BLaER1 treated with 17β-estradiol and CSF1 and Interleukin-3, amounts not matched to agents 10 nM and 100 nM (cell line): ENCODE data around the gene TNN.
A peak's percentile ranks its signal among the peaks of the same experiment; 100 is the strongest.

Experiments used
- H3K27ac ChIP-seq, 11 experiments: shearing (Covaris generic); formaldehyde crosslinking; 2 replicates each; pipeline ENCODE4 v1.8.1; 2022
- H3K27me3 ChIP-seq, 11 experiments: shearing (Covaris generic); formaldehyde crosslinking; 2 replicates each; pipeline ENCODE4 v1.8.1; 2022
- H3K36me3 ChIP-seq, 11 experiments: shearing (Covaris generic); formaldehyde crosslinking; 2 replicates each; pipeline ENCODE4 v1.8.1; 2022
- H3K4me1 ChIP-seq, 10 experiments: shearing (Covaris generic); formaldehyde crosslinking; 2 replicates each; pipeline ENCODE4 v1.8.1; 2022
- H3K4me2 ChIP-seq, 11 experiments: shearing (Covaris generic); formaldehyde crosslinking; 2 replicates each; pipeline ENCODE4 v1.8.1; 2022
- H3K4me3 ChIP-seq, 10 experiments: shearing (Covaris generic); formaldehyde crosslinking; 2 replicates each; pipeline ENCODE4 v1.8.1; 2022
- H3K9ac ChIP-seq, 11 experiments: shearing (Covaris generic); formaldehyde crosslinking; 2 replicates each; pipeline ENCODE4 v1.8.1; 2022
- H3K9me3 ChIP-seq, 11 experiments: shearing (Covaris generic); formaldehyde crosslinking; replicated peaks in 1 of 11; 2 replicates each; pipeline ENCODE4 v1.8.1; 2022
- H4K20me1 ChIP-seq, 11 experiments: shearing (Covaris generic); formaldehyde crosslinking; 2 replicates each; pipeline ENCODE4 v1.8.1; 2022
- Cebpa-rat ChIP-seq, 11 experiments: shearing (Covaris generic); IDR thresholded peaks; 2 replicates each; pipeline ENCODE4 v1.8.1; 2022

The TNN gene

DNA sequence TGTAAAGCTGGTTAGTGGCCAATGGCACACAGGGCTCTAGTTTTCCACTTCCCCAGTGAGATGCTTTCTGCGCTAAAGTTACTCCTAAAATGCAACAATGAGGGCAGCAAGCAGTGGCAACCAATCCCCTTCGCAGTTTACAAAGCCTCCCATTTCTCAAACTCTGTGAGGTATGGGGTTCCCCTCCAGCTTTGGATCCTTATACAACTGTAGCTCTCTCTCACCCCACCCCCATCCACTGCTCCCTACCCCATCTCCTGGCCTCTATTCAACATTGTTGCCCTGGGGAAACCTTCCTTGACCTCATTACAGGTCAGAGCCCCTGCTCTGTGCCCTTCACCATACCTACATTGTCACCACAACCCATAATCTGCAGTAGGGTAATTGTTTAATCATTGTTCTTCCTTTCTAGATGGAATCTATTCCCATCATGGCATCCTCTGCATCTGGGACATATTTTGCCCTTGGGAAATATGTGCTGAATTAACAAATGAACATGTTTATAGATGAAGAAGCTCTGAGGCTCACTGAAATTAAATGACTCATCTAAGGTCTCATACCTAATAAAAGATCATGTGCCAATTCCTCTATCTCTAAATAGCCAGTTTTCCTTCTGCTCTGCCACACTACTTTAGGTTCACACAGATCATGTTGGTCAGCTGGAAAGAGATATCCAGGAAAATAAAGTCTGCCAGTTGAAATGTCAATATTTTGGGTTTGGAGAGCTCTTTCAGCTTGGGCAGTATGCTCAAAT is 112.4 kb downstream of the TNN start:
- 0 out of 22 replicates have a peak, but pooled peaks cover 0 to 5% (median 0%) of the 10 kb centered on the region in 11 experiments for H3K9me3 ChIP-seq
- H4K20me1 ChIP-seq, result no peaks in the 10 kb centered on the region; a peak in 2 of 22 replicates
- peak overlapping the region in 10 of 11 experiments; percentile 6 to 65 (median 42); a peak in 20 of 22 replicates for H3K4me2 ChIP-seq
- peaks cover 6 to 43% (median 19%) of the 10 kb centered on the region in 10 experiments; a peak in 18 of 20 replicates for H3K4me1 ChIP-seq
- H3K4me3 ChIP-seq, result no peak overlapping the region
- peaks cover 8 to 55% (median 34%) of the 10 kb centered on the region in 11 experiments; a peak in 20 of 22 replicates for H3K36me3 ChIP-seq
- H3K27ac ChIP-seq, result no peak overlapping the region
- no peaks in the 10 kb centered on the region for H3K27me3 ChIP-seq
- TF ChIP-seq Cebpa-rat (IDR thresholded peaks at IDR 0.05), result no peak
- H3K9ac ChIP-seq, result no peak overlapping the region

DNA sequence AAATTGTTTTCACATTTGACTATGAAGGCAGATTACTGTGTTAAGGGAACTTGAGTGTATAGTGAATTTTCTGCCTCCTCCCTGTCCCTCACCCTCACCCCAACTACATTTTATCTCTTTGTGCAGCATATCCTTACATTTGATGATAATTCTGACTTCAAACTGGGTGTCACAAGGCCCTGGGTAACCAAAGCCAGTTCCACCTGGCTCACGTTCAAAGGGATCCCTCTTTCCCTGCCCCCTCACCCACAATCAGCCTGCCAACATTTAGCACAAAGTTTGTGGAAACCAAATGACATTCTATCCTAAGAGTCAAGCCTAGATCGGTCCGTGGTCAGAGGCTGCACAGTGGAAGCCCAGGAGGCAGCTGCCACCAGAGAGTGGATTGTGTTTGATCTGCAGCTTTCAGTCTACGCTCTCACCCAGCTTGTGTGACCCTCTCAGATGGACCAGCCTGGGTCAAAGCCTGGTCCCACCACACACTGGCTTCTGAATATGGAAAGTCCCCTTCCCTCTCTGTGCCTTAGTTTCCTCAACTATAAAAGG is 114.6 kb downstream of the TNN start:
- Histone ChIP-seq H3K9me3 (no peaks in the 10 kb centered on the region), H3K4me3 (no peak overlapping the region), H3K4me2 (no peak overlapping the region), H3K27me3 (no peaks in the 10 kb centered on the region), H3K9ac (no peak overlapping the region), H3K4me1 (peaks cover 14 to 52% (median 23%) of the 10 kb centered on the region in 10 experiments; a peak in 19 of 20 replicates), H4K20me1 (no peaks in the 10 kb centered on the region; a peak in 2 of 22 replicates), H3K36me3 (peaks cover 6 to 53% (median 18%) of the 10 kb centered on the region in 11 experiments; a peak in 21 of 22 replicates), H3K27ac (no peak overlapping the region)
- no peak for TF ChIP-seq Cebpa-rat (IDR thresholded peaks at IDR 0.05)

DNA sequence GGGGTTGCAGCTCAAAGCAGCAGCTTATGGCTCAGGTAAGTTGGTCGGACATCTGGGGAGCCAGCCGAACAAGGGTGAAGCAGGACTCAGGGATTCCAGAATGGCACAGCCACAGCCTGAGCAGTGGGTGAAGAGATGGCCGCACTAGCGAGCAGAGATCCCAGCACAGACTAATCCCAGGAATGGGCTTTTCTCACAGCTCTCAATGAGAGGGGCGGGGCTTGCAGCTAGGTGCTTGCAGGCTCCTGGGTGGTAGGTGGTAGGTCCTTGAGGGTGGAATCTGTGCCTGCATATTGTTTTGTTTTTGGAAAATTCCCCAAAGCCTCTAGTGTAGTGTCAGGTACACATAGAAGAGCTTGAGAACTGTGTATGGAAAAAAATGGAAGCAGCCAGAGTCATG is 116.0 kb downstream of the TNN start:
- Histone ChIP-seq H3K9ac (no peak overlapping the region), H3K27ac (no peak overlapping the region), H3K4me2 (no peak overlapping the region), H4K20me1 (no peaks in the 10 kb centered on the region; a peak in 2 of 22 replicates), H3K27me3 (no peaks in the 10 kb centered on the region), H3K4me3 (no peak overlapping the region), H3K4me1 (peaks cover 20 to 65% (median 32%) of the 10 kb centered on the region in 10 experiments), H3K9me3 (no peaks in the 10 kb centered on the region), H3K36me3 (peaks cover 0 to 45% (median 16%) of the 10 kb centered on the region in 11 experiments; a peak in 18 of 22 replicates)
- no peak for TF ChIP-seq Cebpa-rat (IDR thresholded peaks at IDR 0.05)

DNA sequence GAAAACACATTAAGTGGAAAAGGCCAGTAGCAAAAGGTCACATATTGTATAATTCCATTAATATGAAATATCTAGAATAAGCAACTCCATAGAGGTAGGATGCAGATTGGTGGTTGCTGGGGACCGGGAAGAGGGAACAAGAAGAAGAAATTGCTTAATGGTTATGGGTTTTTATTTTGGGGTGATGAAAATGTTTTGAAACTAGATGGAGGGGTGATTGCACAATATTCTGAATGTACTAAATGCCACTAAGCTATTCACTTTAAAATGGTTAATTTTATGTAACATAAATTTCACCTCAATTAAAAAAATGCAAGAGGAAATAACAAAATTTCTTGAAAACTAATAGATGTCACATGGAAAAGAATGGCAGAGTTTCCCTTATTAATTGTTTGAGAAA is 118.3 kb downstream of the TNN start:
- Histone ChIP-seq H3K27me3 (no peaks in the 10 kb centered on the region), H3K36me3 (peaks cover 0 to 45% (median 16%) of the 10 kb centered on the region in 11 experiments; a peak in 18 of 22 replicates), H3K9ac (no peak overlapping the region), H3K4me1 (peaks cover 32 to 68% (median 41%) of the 10 kb centered on the region in 10 experiments), H3K27ac (no peak overlapping the region), H3K4me2 (peak overlapping the region in 2 of 11 experiments; percentile 6 to 37; a peak in 2 of 22 replicates), H4K20me1 (no peaks in the 10 kb centered on the region; a peak in 2 of 22 replicates), H3K4me3 (no peak overlapping the region), H3K9me3 (no peaks in the 10 kb centered on the region)
- peak in 2 of 11 experiments; percentile 28 to 36; a peak in 1 of 22 replicates for TF ChIP-seq Cebpa-rat (IDR thresholded peaks at IDR 0.05)

DNA sequence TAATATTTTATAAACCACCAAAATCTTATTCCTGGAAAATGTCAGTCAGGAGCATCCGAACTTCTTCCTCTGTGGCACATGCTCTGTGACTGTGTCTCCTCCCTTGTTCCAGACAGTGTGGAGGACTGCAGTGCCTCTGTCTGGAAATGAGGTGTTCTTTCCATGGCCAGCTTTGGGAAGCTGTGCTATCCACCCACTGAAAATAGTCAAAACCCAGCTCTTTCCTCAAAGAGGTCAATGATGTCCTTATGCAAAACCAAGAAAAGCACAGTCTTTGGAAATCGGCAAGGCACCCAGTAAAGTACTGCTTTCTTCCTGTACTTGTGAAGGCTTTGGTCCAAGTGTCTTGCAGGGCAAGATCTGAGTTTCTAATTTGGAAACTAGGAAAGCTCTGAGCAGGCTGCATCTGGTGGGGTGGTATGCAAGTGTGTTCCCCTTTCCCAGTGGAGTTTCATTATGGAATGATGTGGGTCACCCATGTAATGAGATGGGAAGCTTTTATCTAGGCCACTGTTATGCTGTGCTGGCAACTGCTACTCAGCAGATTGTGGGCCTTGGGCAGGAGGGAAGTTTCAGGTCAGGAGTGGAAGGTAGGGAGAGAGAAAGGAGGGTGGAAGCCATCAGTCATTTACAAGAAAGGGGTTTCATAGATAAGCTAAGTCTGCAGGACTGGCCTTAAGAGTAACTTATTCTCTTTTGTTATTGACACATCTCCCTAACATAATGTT is 119.0 kb downstream of the TNN start:
- H3K9ac ChIP-seq, result no peak overlapping the region
- no peak overlapping the region for H3K4me3 ChIP-seq
- H4K20me1 ChIP-seq, result no peaks in the 10 kb centered on the region; a peak in 2 of 22 replicates
- no peaks in the 10 kb centered on the region for H3K9me3 ChIP-seq
- peak overlapping the region in 3 of 11 experiments; percentile 0 to 37 (median 6); a peak in 2 of 22 replicates for H3K4me2 ChIP-seq
- H3K36me3 ChIP-seq, result peaks cover 0 to 43% (median 16%) of the 10 kb centered on the region in 11 experiments; a peak in 18 of 22 replicates
- TF ChIP-seq Cebpa-rat (IDR thresholded peaks at IDR 0.05), result no peak
- H3K27me3 ChIP-seq, result no peaks in the 10 kb centered on the region
- no peak overlapping the region for H3K27ac ChIP-seq
- peaks cover 36 to 70% (median 48%) of the 10 kb centered on the region in 10 experiments for H3K4me1 ChIP-seq

DNA sequence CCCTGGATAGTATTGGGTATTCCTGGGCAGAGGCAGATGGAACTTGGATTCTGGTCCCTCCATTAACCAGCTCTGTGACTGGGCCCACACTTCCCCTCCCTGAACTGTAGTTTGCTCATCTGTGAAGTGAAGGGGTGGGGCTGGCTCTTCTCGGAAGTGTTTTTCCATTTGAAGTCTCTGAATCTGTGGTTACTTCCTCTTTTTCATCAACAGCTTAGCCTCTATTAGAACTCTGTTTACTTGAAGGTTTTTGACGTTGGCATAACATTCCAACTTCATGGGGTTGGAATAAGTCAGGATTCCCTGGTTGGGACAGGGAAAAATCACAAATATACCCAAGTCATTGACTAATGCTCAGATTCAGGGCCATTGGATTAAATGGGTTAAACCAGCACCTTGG is 121.3 kb downstream of the TNN start:
- Histone ChIP-seq H3K4me3 (peak overlapping the region in 1 of 10 experiments; percentile 4; a peak in 1 of 20 replicates), H3K27me3 (no peaks in the 10 kb centered on the region), H3K27ac (peak overlapping the region; percentile 52 to 83 (median 73); a peak in 19 of 22 replicates), H3K9ac (peak overlapping the region in 4 of 11 experiments; percentile 39 to 58 (median 48); a peak in 6 of 22 replicates), H3K4me1 (peaks cover 38 to 73% (median 54%) of the 10 kb centered on the region in 10 experiments), H3K4me2 (peak overlapping the region; percentile 81 to 97 (median 89)), H3K9me3 (no peaks in the 10 kb centered on the region), H3K36me3 (peaks cover 0 to 36% (median 6%) of the 10 kb centered on the region in 11 experiments; a peak in 14 of 22 replicates), H4K20me1 (no peaks in the 10 kb centered on the region)
- TF ChIP-seq Cebpa-rat (IDR thresholded peaks at IDR 0.05), result no peak

DNA sequence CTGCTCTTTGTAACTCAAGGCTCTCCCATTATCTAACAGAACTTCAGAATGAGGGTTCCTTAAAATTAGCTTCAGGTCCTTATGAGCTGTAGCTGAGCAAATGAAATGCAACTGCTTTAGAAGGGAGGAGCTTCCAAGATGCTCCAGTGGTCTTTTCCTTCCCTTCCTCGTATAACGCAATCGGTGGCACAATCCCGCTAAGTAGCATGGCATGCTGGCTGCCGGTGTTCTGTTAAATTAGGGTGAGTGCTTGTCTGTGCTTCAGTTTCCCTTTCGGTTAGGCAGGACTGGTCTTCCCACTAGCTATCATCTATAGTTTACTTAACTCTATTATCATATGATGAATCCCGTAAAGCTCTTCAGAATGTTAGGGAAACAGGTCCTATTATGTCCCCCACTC is 124.0 kb downstream of the TNN start:
- peak overlapping the region; percentile 81 to 97 (median 89) for H3K4me2 ChIP-seq
- H3K9me3 ChIP-seq, result no peaks in the 10 kb centered on the region
- no peaks in the 10 kb centered on the region for H4K20me1 ChIP-seq
- peaks cover 0 to 13% (median 4%) of the 10 kb centered on the region in 11 experiments; a peak in 8 of 22 replicates for H3K36me3 ChIP-seq
- peak overlapping the region; percentile 75 to 85 (median 81) for H3K9ac ChIP-seq
- H3K27ac ChIP-seq, result peak overlapping the region; percentile 62 to 83 (median 73); a peak in 19 of 22 replicates
- no peaks in the 10 kb centered on the region for H3K27me3 ChIP-seq
- H3K4me1 ChIP-seq, result peaks cover 57 to 90% (median 79%) of the 10 kb centered on the region in 10 experiments
- TF ChIP-seq Cebpa-rat (IDR thresholded peaks at IDR 0.05), result peak in 1 of 11 experiments; percentile 12; a peak in 1 of 22 replicates
- peak overlapping the region; percentile 61 to 82 (median 72) for H3K4me3 ChIP-seq

DNA sequence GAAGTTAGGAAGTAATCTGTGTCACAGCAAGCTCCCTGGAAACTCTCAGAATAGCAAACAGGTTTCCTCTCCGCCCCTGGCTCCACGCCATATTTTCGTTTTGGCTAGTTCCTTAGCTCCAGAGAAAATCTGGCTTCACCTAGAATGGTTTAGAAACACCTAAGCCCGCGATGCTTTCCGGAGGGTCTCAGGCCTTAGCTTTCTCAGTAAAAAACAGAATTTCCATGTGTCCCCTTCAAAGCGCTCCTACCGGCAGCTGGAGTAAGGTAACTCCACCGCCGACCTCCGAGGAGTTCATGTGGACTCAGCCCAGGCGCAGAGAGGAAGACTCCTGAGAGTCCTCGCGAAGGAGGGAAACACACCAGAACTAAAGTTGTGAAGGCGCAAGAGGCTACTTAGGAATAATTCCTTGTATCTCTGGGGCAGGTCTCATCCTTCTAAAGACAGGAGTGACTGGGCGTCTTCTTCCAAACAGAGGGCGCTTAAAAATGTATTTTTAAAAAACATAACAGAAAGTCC is 124.5 kb downstream of the TNN start:
- Histone ChIP-seq H3K36me3 (peaks cover 0 to 8% (median 2%) of the 10 kb centered on the region in 11 experiments; a peak in 5 of 22 replicates), H3K9ac (peak overlapping the region; percentile 75 to 85 (median 81)), H4K20me1 (no peaks in the 10 kb centered on the region), H3K4me2 (peak overlapping the region; percentile 81 to 97 (median 89)), H3K27ac (peak overlapping the region; percentile 62 to 83 (median 73); a peak in 21 of 22 replicates), H3K9me3 (no peaks in the 10 kb centered on the region), H3K27me3 (no peaks in the 10 kb centered on the region), H3K4me1 (peaks cover 61 to 90% (median 83%) of the 10 kb centered on the region in 10 experiments), H3K4me3 (peak overlapping the region; percentile 61 to 82 (median 72))
- no peak for TF ChIP-seq Cebpa-rat (IDR thresholded peaks at IDR 0.05)
